NCI-H128 (cell line): ENCODE measurements around the gene MAD2L1BP.

Source experiments
- DNase-seq: peaks from one replicate; lab custom pipeline; 2025; ENCODE audit not compliant: unreplicated experiment; lab: John Stamatoyannopoulos, UW

Gene MAD2L1BP

GRCh38 chr6:43665376-43665775 lies 29.7 kb downstream of the MAD2L1BP start:
- no peak for DNase-seq

GRCh38 chr6:43666196-43666920 lies 30.7 kb downstream of the MAD2L1BP start:
- DNase-seq = no peak

- DNase-seq = peak; percentile 88
Observed at GRCh38 chr6:43667245-43668150, 31.9 kb downstream of the MAD2L1BP start.

GRCh38 chr6:43668151-43669028 lies 32.8 kb downstream of the MAD2L1BP start:
- peak; percentile 90 for DNase-seq

- DNase-seq = no peak
Observed at GRCh38 chr6:43669050-43669921, 33.6 kb downstream of the MAD2L1BP start.

- no peak for DNase-seq
Observed at GRCh38 chr6:43669922-43670622, 34.4 kb downstream of the MAD2L1BP start.

- no peak for DNase-seq
Observed at GRCh38 chr6:43670623-43670986, 35.0 kb downstream of the MAD2L1BP start.

GRCh38 chr6:43671011-43671800 lies 35.6 kb downstream of the MAD2L1BP start:
- no peak for DNase-seq

- no peak for DNase-seq
Observed at GRCh38 chr6:43671801-43672690, 36.4 kb downstream of the MAD2L1BP start.

GRCh38 chr6:43673444-43674084 lies 37.9 kb downstream of the MAD2L1BP start:
- DNase-seq = no peak

- no peak for DNase-seq
Observed at GRCh38 chr6:43674291-43674690, 38.7 kb downstream of the MAD2L1BP start.

GRCh38 chr6:43674921-43675320 lies 39.3 kb downstream of the MAD2L1BP start:
- no peak for DNase-seq

GRCh38 chr6:43676962-43677606 lies 41.4 kb downstream of the MAD2L1BP start:
- no peak for DNase-seq

GRCh38 chr6:43677759-43678158 lies 42.1 kb downstream of the MAD2L1BP start:
- no peak for DNase-seq

GRCh38 chr6:43678341-43678740 lies 42.7 kb downstream of the MAD2L1BP start:
- no peak for DNase-seq

- no peak for DNase-seq
Observed at GRCh38 chr6:43679057-43679456, 43.4 kb downstream of the MAD2L1BP start.
